HEK293 (cell line): ENCODE results near the gene RAB21.

Experiments
- CTCF ChIA-PET: fragments of 350-600 bp; formaldehyde crosslinking; extraction: SDS; loops from one replicate; lab custom pipeline; 2021; ENCODE audit warnings: antibody characterized with exemption; lab: Yijun Ruan, JAX
- POLR2A ChIA-PET: fragments of 300-600 bp; formaldehyde crosslinking; extraction: SDS; loops from one replicate; lab custom pipeline; 2020; ENCODE audit warnings: antibody characterized with exemption, inconsistent platforms; lab: Yijun Ruan, JAX
- H3K27ac ChIP-seq: fragments of 200-500 bp; sonication (Bioruptor generic); 2 replicates; pipeline ENCODE4 v1.5.1; 2014; ENCODE audit warnings: low read depth, low read length, control low read depth, inconsistent platforms; ENCODE audit errors: extremely low read depth
- H3K36me3 ChIP-seq, 2 experiments: fragments of 200-500 bp in 1 of 2; sonication (Bioruptor generic) in 1 of 2; 1 replicate in 1 of 2; 2 replicates in 1 of 2; pipeline ENCODE4 v1.5.1; 2014 to 2017; ENCODE audit warnings: inconsistent platforms in 2 of 2, low read length in 2 of 2; ENCODE audit not compliant: control insufficient read depth in 2 of 2, insufficient read depth in 1 of 2
- H3K4me1 ChIP-seq: fragments of 200-500 bp; sonication (Bioruptor generic); 2 replicates; pipeline ENCODE4 v1.5.1; 2014; ENCODE audit warnings: mild to moderate bottlenecking, low read length, inconsistent platforms; ENCODE audit not compliant: control insufficient read depth, insufficient read depth
- H3K4me3 ChIP-seq: 2 replicates; pipeline ENCODE4 v1.5.1; 2011; ENCODE audit warnings: low read depth, mild to moderate bottlenecking, control low read depth, low read length, moderate library complexity
- H3K9me3 ChIP-seq: fragments of 200-500 bp; sonication (Bioruptor generic); 2 replicates; pipeline ENCODE4 v1.5.1; 2014; ENCODE audit warnings: low read depth, low read length, inconsistent platforms; ENCODE audit not compliant: control insufficient read depth, insufficient read depth
- PRDM6 ChIP-seq: fragments of 450-650 bp; formaldehyde crosslinking; IDR thresholded peaks from 2 replicates; pipeline ENCODE4 v1.5.1; 2017; ENCODE audit warnings: missing biosample characterization, missing genetic modification characterization
- SCRT1 ChIP-seq: fragments of 450-650 bp; formaldehyde crosslinking; IDR thresholded peaks from 2 replicates; pipeline ENCODE4 v1.5.1; 2016; ENCODE audit warnings: missing biosample characterization, missing genetic modification characterization, borderline replicate concordance
- SCRT2 ChIP-seq: fragments of 450-650 bp; formaldehyde crosslinking; IDR thresholded peaks from 2 replicates; pipeline ENCODE4 v1.5.1; 2016; ENCODE audit warnings: missing biosample characterization, missing genetic modification characterization
- SP2 ChIP-seq: fragments of 450-650 bp; formaldehyde crosslinking; IDR thresholded peaks from 2 replicates; pipeline ENCODE4 v1.5.1; 2016; ENCODE audit warnings: missing biosample characterization, missing genetic modification characterization
- ZFP41 ChIP-seq: fragments of 450-650 bp; formaldehyde crosslinking; IDR thresholded peaks from 2 replicates; pipeline ENCODE4 v1.5.1; 2016; ENCODE audit warnings: missing biosample characterization, missing genetic modification characterization, borderline replicate concordance
- ZNF132 ChIP-seq: fragments of 450-650 bp; formaldehyde crosslinking; IDR thresholded peaks from 2 replicates; pipeline ENCODE4 v1.5.1; 2017; ENCODE audit warnings: missing biosample characterization, missing genetic modification characterization, borderline replicate concordance
- ZNF221 ChIP-seq: fragments of 450-650 bp; formaldehyde crosslinking; IDR thresholded peaks from 2 replicates; pipeline ENCODE4 v1.5.1; 2017; ENCODE audit warnings: missing biosample characterization, missing genetic modification characterization, borderline replicate concordance
- ZNF280D ChIP-seq: fragments of 450-650 bp; formaldehyde crosslinking; IDR thresholded peaks from 2 replicates; pipeline ENCODE4 v1.5.1; 2016; ENCODE audit warnings: missing biosample characterization, missing genetic modification characterization
- ZNF449 ChIP-seq: fragments of 450-650 bp; formaldehyde crosslinking; IDR thresholded peaks from 2 replicates; pipeline ENCODE4 v1.5.1; 2017; ENCODE audit warnings: missing biosample characterization, mild to moderate bottlenecking, missing genetic modification characterization, moderate library complexity
- ZNF518A ChIP-seq: fragments of 450-650 bp; formaldehyde crosslinking; conservative IDR thresholded peaks from 2 replicates; pipeline ENCODE4 v1.5.1; 2016; ENCODE audit warnings: low read depth, missing biosample characterization, missing genetic modification characterization
- ZNF596 ChIP-seq: fragments of 450-650 bp; IDR thresholded peaks from 2 replicates; pipeline ENCODE4 v1.5.0; 2018; ENCODE audit warnings: missing biosample characterization, mild to moderate bottlenecking, missing genetic modification characterization, moderate library complexity
- ZNF623 ChIP-seq: fragments of 450-650 bp; formaldehyde crosslinking; IDR thresholded peaks from 2 replicates; pipeline ENCODE4 v1.5.1; 2016; ENCODE audit warnings: missing biosample characterization, missing genetic modification characterization
- ZNF677 ChIP-seq: fragments of 450-650 bp; IDR thresholded peaks from 2 replicates; pipeline ENCODE4 v1.5.0; 2018; ENCODE audit warnings: missing biosample characterization, mild to moderate bottlenecking, missing genetic modification characterization, moderate library complexity
- ZNF792 ChIP-seq: fragments of 450-650 bp; formaldehyde crosslinking; IDR thresholded peaks from 2 replicates; pipeline ENCODE4 v1.5.1; 2016; ENCODE audit warnings: missing biosample characterization, missing genetic modification characterization

Gene RAB21

GRCh38 chr12:71768900-71769299, 14.2 kb downstream of the RAB21 start:
- no peaks in the 10 kb centered on the region for H3K9me3 ChIP-seq
- H3K4me1 ChIP-seq: no peaks in the 10 kb centered on the region
- no peak overlapping the region for H3K27ac ChIP-seq
- no peak for TF ChIP-seq SCRT2 (tag by site-specific recombination)
- TF ChIP-seq ZNF623 (tag by site-specific recombination): no peak
- no peak for TF ChIP-seq ZNF132 (tag by site-specific recombination)
- no peak for TF ChIP-seq ZNF677
- no peak for TF ChIP-seq ZNF792 (tag by site-specific recombination)
- TF ChIP-seq PRDM6 (tag by site-specific recombination): no peak
- TF ChIP-seq ZNF280D (tag by site-specific recombination): no peak
- TF ChIP-seq ZFP41 (tag by site-specific recombination): no peak
- no peak for TF ChIP-seq ZNF449 (tag by site-specific recombination)
- no peak for TF ChIP-seq ZNF518A (tag by site-specific recombination)
- TF ChIP-seq SP2 (tag by site-specific recombination): no peak
- ChIA-PET CTCF (interaction anchor here (0.6 to 1.4 kb wide), 2 partner anchors 22 to 171 kb away, joined by 3 to 5 read pairs; no protein-coding TSS in a partner anchor), POLR2A (no interaction called here)
- no peak overlapping the region for H3K4me3 ChIP-seq
- H3K36me3 ChIP-seq: peaks cover 12 to 32% of the 10 kb centered on the region in 2 experiments

GRCh38 chr12:71771069-71771468, 16.4 kb downstream of the RAB21 start:
- ChIA-PET POLR2A (no interaction called here), CTCF (interaction anchor here (1.2 to 2.2 kb wide), 2 partner anchors 9 to 17 kb away, joined by 3 to 13 read pairs; partner anchors contain the start of gene RAB21)
- no peaks in the 10 kb centered on the region for H3K4me1 ChIP-seq
- TF ChIP-seq ZNF596 (tag by site-specific recombination) (no peak), SCRT1 (tag by site-specific recombination) (no peak), PRDM6 (tag by site-specific recombination) (peak; percentile 35; the same call in 1 of the 2 replicates), ZNF221 (tag by site-specific recombination) (no peak)
- no peaks in the 10 kb centered on the region for H3K9me3 ChIP-seq
- H3K4me3 ChIP-seq: no peak overlapping the region
- peaks cover 15 to 42% of the 10 kb centered on the region in 2 experiments for H3K36me3 ChIP-seq
- no peak overlapping the region for H3K27ac ChIP-seq
